ENCODE results near the gene SLC2A13. TPM values are rescaled to one million over a fixed set of nuclear protein-coding genes. Genes with fewer than 3 reads are reported as not detected.

Gene SLC2A13
- total RNA-seq, 2 experiments from 2014 or later = 2.0 to 2.1 TPM

DNA sequence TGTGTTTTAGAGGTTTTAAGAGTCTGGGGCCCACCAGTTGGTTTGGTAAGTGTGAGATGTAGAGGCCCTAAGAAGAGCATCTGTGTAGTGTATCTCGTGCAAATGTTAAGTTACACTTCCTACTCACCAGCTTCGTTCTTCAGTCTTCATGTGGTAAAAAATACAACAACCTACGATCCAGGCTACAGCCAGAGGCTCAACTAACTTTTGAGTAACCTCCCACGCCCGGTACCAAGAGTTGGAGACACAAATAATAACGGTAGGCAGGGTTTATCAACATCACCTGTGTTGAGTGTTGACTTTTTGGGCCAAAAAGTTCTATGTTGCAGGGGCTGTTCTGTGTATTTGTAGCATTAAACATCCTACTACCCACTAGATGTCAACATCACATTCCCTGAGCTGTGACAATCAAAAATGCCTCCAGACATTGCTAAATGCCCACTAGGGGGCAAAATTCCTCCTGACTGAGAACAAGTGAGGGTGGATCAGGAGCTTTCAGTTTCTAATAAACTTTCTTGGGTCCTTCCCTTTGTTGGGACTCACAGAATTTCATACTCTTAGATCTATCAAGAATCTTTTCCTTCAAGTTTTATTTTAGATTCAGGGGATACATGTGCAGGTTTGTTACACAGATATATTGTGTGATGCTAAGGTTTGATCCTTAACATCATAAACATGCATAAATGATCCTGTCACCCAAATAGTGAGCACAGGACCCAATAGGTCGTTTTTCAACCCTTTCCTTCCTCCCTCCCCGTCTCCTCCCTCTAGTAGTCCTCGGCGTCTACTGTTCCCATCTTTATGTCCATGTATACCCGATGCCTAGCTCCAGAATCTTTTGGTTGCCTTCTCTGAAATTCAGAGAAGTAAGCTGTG lies 94.7 kb downstream of the SLC2A13 start:
- no peak overlapping the region for H3K27ac Mint-ChIP-seq
- no peaks in the 10 kb centered on the region for H3K27me3 Mint-ChIP-seq (ENCODE audit: low read depth)
- intact Hi-C loops (cut with micrococcal nuclease) = loop anchor here (1.0 to 5.0 kb wide), 3 partner anchors 96 to 911 kb away; no protein-coding TSS in a partner anchor
- peak overlapping the region; percentile 25 for H3K4me3 Mint-ChIP-seq
- no peaks in the 10 kb centered on the region for H3K36me3 Mint-ChIP-seq (ENCODE audit: low read depth)
- no peaks in the 10 kb centered on the region for H3K9me3 Mint-ChIP-seq
- CTCF ChIA-PET = interaction anchor here (0.5 to 4.5 kb wide), 23 partner anchors 8 to 677 kb away, joined by 3 to 80 read pairs (median 3); partner anchors contain the start of gene SLC2A13
- H3K4me1 Mint-ChIP-seq (ENCODE audit: low read depth) = peaks cover 16% of the 10 kb centered on the region
- peak; percentile 69 for DNase-seq

DNA sequence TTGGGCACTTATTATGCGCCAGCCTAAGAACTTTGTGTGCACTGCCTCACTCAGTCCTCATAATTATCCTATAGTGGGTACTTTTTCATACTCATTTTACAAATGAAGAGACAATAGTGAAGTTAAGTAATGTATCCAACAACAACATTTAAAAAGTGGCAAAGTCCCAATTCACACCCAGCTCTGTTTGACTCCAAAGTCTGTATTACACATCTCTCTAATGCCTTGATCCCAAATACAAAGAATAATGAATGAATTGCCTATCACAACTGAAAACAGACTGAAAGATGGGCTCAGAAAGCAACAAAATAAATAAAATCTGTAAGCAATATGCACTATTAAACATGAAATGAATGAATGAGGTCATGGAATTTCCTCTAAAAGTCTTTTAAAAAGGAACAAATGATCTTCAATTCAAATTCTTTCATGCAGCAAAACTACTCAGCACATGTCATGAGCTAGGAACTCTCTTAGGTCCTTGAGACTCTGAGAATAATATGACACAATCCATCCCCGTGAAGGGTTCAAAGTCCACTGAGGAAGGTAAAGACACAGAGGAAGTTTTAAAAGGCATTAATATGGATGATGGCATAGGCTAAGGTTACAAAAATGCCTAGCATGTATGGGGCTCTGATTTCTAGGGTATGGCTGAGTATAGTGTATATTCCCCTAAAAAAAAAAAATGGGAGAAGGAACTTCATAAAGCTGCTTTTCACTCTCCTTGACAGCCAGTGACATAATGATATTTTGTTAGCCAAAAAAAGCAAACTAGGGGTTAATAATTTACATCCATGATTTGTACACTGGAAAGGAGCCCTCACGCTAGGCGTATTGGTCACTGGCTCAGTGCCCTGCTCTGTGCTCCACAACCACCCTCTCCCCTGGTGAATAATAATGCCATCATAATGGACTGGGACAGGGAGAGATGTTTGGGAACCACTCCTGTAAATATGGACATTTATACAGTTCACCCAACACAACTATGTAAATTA lies 103.4 kb downstream of the SLC2A13 start:
- CTCF ChIA-PET = interaction anchor here (1.0 to 1.3 kb wide), 3 partner anchors 9 to 11 kb away, joined by 3 to 4 read pairs (median 4); no protein-coding TSS in a partner anchor
- H3K27me3 Mint-ChIP-seq (ENCODE audit: low read depth) = no peaks in the 10 kb centered on the region
- peaks cover 21% of the 10 kb centered on the region for H3K9me3 Mint-ChIP-seq
- H3K27ac Mint-ChIP-seq = no peak overlapping the region
- DNase-seq = no peak
- H3K4me3 Mint-ChIP-seq = no peak overlapping the region
- H3K36me3 Mint-ChIP-seq (ENCODE audit: low read depth) = peaks cover 16% of the 10 kb centered on the region
- H3K4me1 Mint-ChIP-seq (ENCODE audit: low read depth) = no peaks in the 10 kb centered on the region
- intact Hi-C loops (cut with micrococcal nuclease) = no loop called here

DNA sequence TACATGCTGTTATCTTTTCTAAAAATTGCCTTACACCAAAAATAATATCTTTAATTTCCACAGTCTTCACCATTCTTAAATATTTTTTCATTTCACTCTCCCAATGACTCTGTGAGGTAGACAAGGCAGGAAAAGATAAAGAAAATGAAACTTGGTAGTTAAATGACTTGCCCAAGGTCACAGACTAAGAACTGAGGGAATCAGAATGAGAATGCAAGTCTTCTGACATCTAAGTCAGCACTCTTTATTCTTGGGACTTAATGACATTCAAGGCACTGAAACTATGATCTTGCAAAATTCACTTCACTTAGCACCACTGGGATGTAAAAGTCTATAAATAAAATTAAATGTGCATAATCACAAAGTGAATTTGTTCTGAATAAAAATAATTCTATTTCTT lies 104.5 kb downstream of the SLC2A13 start:
- DNase-seq = no peak
- no peak overlapping the region for H3K4me3 Mint-ChIP-seq
- H3K9me3 Mint-ChIP-seq = peaks cover 21% of the 10 kb centered on the region
- CTCF ChIA-PET = interaction anchor here (1.8 kb wide), 1 partner anchor 10 kb away, joined by 6 read pairs; no protein-coding TSS in a partner anchor
- H3K27ac Mint-ChIP-seq = no peak overlapping the region
- intact Hi-C loops (cut with micrococcal nuclease) = no loop called here
- H3K27me3 Mint-ChIP-seq (ENCODE audit: low read depth) = no peaks in the 10 kb centered on the region
- H3K4me1 Mint-ChIP-seq (ENCODE audit: low read depth) = no peaks in the 10 kb centered on the region
- H3K36me3 Mint-ChIP-seq (ENCODE audit: low read depth) = peaks cover 20% of the 10 kb centered on the region

DNA sequence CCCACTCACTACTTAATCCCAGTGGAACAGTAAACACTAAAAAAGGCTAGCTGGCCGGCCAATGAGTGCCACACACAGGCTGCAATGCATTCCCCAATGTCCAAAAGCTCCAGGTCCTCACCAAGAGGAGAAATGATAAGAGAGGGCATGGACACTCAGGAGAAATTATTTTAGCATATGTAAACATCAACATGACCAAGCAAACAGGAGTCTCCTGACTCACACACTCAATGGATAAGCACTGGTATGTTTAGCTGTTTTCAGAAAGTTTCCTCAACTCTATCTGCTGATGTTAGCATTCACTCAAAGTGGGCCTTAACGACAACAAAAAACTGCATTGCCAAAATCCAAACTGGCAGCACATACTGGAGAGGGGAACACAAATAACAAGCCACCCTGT lies 105.0 kb downstream of the SLC2A13 start:
- CTCF ChIA-PET = interaction anchor here (1.5 to 1.8 kb wide), 2 partner anchors 10 kb away, joined by 5 to 6 read pairs; no protein-coding TSS in a partner anchor
- Mint-ChIP-seq H3K27ac (no peak overlapping the region), H3K27me3 (ENCODE audit: low read depth) (no peaks in the 10 kb centered on the region), H3K36me3 (ENCODE audit: low read depth) (peaks cover 22% of the 10 kb centered on the region), H3K4me1 (ENCODE audit: low read depth) (no peaks in the 10 kb centered on the region), H3K9me3 (peaks cover 23% of the 10 kb centered on the region), H3K4me3 (no peak overlapping the region)
- intact Hi-C loops (cut with micrococcal nuclease) = no loop called here
- DNase-seq = no peak

DNA sequence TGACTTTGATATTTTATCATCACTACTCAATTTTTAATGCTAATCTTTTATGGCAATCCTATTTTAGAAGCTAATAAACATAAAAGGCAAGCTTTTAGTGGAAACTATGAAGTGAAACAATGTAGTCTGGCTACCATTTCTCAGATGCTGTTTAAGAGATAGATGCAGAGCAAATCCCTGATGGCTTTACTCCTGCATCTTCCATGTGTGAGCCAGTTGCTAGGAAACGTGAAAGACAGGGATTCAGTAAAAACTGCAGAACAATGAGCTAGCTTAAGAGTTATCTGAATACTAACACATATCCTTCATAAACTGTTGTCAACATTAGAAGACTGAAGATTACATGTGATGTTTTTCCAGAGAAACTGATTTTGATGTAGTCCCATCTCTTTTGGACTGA lies 112.6 kb downstream of the SLC2A13 start:
- Mint-ChIP-seq H3K27me3 (ENCODE audit: low read depth) (no peaks in the 10 kb centered on the region), H3K4me3 (no peak overlapping the region), H3K27ac (no peak overlapping the region), H3K4me1 (ENCODE audit: low read depth) (no peaks in the 10 kb centered on the region), H3K9me3 (peaks cover 7% of the 10 kb centered on the region), H3K36me3 (ENCODE audit: low read depth) (peaks cover 14% of the 10 kb centered on the region)
- intact Hi-C loops (cut with micrococcal nuclease) = loop anchor here (10.0 kb wide), 1 partner anchor 628 kb away; no protein-coding TSS in a partner anchor
- DNase-seq = no peak
- CTCF ChIA-PET = interaction anchor here (1.0 to 1.3 kb wide), 3 partner anchors 10 to 224 kb away, joined by 3 read pairs; no protein-coding TSS in a partner anchor

DNA sequence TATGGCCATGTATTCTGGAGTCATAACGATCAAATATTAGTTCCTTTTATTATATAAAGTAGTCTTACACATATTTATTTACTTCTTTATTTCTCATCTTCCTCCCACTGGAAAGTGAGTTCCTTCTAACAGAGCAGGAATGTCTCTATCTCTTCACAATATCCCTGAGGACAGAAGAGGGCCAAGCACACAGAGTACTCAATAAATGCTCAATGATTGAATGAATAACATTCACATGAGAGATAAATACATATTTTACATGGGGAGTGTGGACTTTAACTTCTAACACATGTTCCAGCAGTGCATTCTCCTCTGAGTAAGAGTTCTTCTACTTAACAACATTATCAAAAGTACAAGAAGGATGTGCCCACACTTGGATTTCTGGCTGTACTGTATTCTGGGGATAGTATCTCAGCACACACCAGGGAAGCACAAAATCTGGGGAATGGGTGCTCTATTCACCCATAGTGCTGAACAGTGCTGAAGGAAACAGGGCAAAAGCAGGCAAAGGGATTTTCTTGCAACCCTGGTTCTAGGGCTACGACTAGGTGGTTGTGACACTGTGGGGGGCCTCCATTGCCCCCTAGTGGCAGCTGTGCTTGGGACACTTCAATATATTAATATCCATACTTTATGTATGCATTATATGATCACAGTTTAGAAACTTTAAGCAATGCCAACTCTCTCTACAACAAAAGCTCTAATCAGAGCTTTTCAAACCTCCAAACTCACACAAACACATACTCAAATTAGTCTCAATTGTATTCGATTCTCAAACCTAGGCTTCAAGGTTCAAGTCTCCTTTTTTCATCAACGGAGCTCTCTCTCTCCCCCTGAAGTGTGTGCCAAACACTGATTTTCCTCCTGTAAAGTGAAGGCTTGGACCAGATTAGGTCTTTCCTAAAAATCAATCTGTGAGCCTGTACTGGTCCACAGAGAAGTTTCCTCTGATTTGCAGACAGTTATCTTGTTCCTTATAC lies 115.5 kb downstream of the SLC2A13 start:
- intact Hi-C loops (cut with micrococcal nuclease) = loop anchor here (1.0 to 10.0 kb wide), 4 partner anchors 225 to 672 kb away; no protein-coding TSS in a partner anchor
- Mint-ChIP-seq H3K27me3 (ENCODE audit: low read depth) (no peaks in the 10 kb centered on the region), H3K4me1 (ENCODE audit: low read depth) (no peaks in the 10 kb centered on the region)

DNA sequence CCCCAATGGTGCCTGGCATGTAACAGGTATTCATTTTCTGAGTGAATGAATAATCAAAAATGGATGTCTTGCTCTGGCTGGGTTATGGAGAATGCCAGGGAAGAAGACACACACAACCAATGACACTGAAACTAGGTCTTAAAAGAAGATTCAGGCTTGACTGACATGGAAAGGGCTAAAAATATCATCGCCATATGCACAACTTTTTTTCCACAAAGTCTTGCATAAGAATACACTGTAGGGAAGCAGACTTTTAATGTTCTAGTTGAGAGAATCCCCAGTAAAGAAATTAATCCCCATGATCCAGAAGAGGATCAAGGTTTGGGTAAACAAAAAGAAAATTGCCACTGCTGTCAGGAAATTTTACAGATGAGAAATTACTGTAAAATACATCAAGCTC lies 116.4 kb downstream of the SLC2A13 start:
- intact Hi-C loops (cut with micrococcal nuclease) = no loop called here
- no peak overlapping the region for H3K27ac Mint-ChIP-seq
- DNase-seq = no peak
- no peaks in the 10 kb centered on the region for H3K27me3 Mint-ChIP-seq (ENCODE audit: low read depth)
- no peaks in the 10 kb centered on the region for H3K4me1 Mint-ChIP-seq (ENCODE audit: low read depth)
- H3K9me3 Mint-ChIP-seq = no peaks in the 10 kb centered on the region
- H3K4me3 Mint-ChIP-seq = no peak overlapping the region
- CTCF ChIA-PET = interaction anchor here (0.6 to 0.8 kb wide), 2 partner anchors 10 to 182 kb away, joined by 3 to 6 read pairs; no protein-coding TSS in a partner anchor
- H3K36me3 Mint-ChIP-seq (ENCODE audit: low read depth) = no peaks in the 10 kb centered on the region

More for the DNA sequence above, 115.5 kb downstream of the SLC2A13 start:
- H3K4me3 Mint-ChIP-seq = no peak overlapping the region
- H3K27ac Mint-ChIP-seq = no peak overlapping the region
- no peaks in the 10 kb centered on the region for H3K36me3 Mint-ChIP-seq (ENCODE audit: low read depth)
- CTCF ChIA-PET = interaction anchor here (0.6 to 2.5 kb wide), 12 partner anchors 10 to 293 kb away, joined by 3 to 23 read pairs (median 3); no protein-coding TSS in a partner anchor
- DNase-seq = peak; percentile 74
- no peaks in the 10 kb centered on the region for H3K9me3 Mint-ChIP-seq

DNA sequence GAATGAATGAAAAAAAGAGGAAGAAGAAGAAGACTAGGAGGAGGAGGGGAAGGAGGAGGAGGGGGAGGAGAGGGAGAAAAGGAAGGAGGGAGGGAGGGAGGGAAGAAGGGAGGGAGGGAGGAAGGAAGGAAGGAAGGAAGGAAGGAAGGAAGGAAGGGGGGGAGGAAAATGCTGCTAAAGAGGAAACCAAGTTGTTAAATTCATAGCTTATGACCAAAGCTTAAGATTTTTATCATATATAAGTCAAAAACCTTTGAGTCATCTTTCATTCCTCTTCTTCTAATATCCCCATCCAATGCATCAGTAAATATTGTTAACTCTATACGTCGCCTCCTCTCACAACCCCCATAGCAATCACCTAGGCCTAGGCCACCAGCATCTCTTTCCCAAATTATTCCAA lies 117.3 kb downstream of the SLC2A13 start:
- H3K27ac Mint-ChIP-seq = no peak overlapping the region
- H3K4me3 Mint-ChIP-seq = no peak overlapping the region
- H3K4me1 Mint-ChIP-seq (ENCODE audit: low read depth) = no peaks in the 10 kb centered on the region
- CTCF ChIA-PET = interaction anchor here (0.6 kb wide), 1 partner anchor 50 kb away, joined by 6 read pairs; no protein-coding TSS in a partner anchor
- H3K36me3 Mint-ChIP-seq (ENCODE audit: low read depth) = no peaks in the 10 kb centered on the region
- intact Hi-C loops (cut with micrococcal nuclease) = no loop called here
- H3K27me3 Mint-ChIP-seq (ENCODE audit: low read depth) = no peaks in the 10 kb centered on the region
- no peak for DNase-seq
- no peaks in the 10 kb centered on the region for H3K9me3 Mint-ChIP-seq

DNA sequence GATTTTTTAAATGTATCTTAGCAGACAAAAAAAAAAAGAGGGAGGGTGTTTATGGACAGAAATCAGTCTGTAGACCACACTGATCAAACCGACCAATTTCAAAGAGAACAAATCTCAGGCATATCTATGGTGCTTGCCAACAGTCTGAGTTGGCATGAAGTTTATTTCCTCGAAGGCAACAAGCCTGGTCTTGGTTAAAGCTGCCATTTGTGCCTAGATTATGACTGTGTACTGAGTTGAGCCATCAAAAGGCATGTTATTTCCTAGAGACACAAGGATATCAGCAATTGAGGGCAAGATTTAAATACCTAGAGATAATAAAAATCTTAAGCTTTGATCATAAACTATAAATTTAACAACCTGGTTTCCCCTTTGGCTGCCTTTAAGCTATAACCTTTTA lies 119.2 kb downstream of the SLC2A13 start:
- Mint-ChIP-seq H3K27ac (no peak overlapping the region), H3K36me3 (ENCODE audit: low read depth) (no peaks in the 10 kb centered on the region), H3K4me3 (no peak overlapping the region), H3K9me3 (no peaks in the 10 kb centered on the region), H3K27me3 (ENCODE audit: low read depth) (no peaks in the 10 kb centered on the region), H3K4me1 (ENCODE audit: low read depth) (no peaks in the 10 kb centered on the region)
- intact Hi-C loops (cut with micrococcal nuclease) = no loop called here
- no peak for DNase-seq
- CTCF ChIA-PET = interaction anchor here (1.4 kb wide), 1 partner anchor 401 kb away, joined by 3 read pairs; no protein-coding TSS in a partner anchor

DNA sequence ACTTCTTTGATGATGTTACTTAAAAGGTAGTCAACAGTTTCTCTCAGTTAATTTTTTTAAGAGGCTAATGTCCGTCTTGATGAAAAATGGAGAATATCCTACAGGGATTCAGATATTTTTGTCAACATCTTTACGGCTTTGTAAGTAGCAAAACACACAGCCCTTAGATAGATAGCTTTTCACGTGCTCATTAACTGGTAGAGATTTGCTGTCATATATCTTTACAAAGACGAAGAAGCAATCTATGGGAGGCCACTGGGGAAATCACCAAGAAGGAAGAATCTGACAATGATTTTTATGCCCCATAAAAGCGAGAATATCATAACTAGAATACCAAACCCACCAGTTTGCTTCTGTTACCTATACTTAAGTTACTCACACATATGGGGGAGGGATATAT lies 121.2 kb downstream of the SLC2A13 start:
- intact Hi-C loops (cut with micrococcal nuclease) = no loop called here
- no peaks in the 10 kb centered on the region for H3K27me3 Mint-ChIP-seq (ENCODE audit: low read depth)
- H3K9me3 Mint-ChIP-seq = no peaks in the 10 kb centered on the region
- CTCF ChIA-PET = no interaction called here
- DNase-seq = no peak
- no peak overlapping the region for H3K27ac Mint-ChIP-seq
- H3K36me3 Mint-ChIP-seq (ENCODE audit: low read depth) = no peaks in the 10 kb centered on the region
- H3K4me1 Mint-ChIP-seq (ENCODE audit: low read depth) = no peaks in the 10 kb centered on the region
- H3K4me3 Mint-ChIP-seq = no peak overlapping the region

DNA sequence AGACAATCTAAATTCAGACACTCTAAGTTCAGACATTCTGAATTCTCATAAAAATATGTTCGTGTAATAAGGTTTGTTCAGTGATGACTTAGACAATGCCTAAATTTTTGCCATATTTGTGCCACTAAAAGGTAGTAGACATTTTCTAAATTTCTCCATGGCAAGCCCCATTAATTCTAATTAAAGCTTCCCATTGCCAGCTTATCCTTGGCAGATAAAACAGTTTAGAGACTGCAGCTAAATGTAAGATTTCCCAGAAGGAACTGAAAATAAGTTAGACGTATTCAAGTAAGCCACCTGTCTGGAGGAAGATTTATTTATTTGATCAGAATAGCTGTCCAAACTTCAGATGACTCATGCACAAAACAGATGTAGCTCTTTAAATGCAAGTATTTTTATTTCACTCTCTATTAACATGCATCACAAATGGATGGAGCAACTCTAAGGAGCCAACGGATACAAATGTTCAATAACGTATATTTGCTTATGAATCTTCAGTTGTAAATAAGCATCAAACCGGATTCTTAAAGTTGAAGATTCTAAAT lies 130.4 kb downstream of the SLC2A13 start:
- Mint-ChIP-seq H3K4me1 (ENCODE audit: low read depth) (no peaks in the 10 kb centered on the region), H3K9me3 (peaks cover 2% of the 10 kb centered on the region), H3K27ac (no peak overlapping the region), H3K27me3 (ENCODE audit: low read depth) (no peaks in the 10 kb centered on the region), H3K36me3 (ENCODE audit: low read depth) (peaks cover 3% of the 10 kb centered on the region), H3K4me3 (no peak overlapping the region)
- intact Hi-C loops (cut with micrococcal nuclease) = no loop called here
- CTCF ChIA-PET = no interaction called here
- DNase-seq = no peak
